ENCODE results near the gene CRYL1.

DNA sequence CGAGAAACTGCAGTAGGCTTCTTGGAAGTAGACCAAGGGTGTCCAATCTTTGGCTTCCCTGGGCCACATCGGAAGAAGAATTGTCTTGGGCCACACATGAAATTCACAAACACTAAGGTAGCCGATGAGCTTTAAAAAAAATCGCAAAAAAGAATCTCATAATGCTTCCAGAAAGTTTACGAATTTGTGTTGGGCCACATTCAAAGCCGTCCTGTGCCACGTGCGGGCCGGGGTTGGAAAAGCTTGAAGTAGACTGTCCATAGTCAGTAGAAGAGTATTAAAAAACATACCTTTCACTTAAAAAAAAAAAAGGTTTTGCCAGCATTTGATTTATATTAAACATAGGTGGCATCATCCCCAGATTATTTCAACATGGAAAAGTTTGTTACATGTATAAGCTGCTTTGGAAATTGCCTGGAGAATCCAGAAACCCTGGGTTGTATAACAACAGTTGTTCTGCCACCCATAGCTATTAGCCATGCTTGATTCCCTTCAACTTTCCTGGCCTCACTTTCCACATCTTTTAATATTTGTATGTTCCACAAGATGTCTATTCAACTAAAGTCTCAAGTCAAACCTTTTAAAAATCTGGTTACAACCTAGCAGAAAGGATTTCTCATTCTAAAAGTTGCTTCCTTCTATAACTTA, 42.3 kb upstream of the CRYL1 start:
- TF ChIP-seq, protein P1, sequence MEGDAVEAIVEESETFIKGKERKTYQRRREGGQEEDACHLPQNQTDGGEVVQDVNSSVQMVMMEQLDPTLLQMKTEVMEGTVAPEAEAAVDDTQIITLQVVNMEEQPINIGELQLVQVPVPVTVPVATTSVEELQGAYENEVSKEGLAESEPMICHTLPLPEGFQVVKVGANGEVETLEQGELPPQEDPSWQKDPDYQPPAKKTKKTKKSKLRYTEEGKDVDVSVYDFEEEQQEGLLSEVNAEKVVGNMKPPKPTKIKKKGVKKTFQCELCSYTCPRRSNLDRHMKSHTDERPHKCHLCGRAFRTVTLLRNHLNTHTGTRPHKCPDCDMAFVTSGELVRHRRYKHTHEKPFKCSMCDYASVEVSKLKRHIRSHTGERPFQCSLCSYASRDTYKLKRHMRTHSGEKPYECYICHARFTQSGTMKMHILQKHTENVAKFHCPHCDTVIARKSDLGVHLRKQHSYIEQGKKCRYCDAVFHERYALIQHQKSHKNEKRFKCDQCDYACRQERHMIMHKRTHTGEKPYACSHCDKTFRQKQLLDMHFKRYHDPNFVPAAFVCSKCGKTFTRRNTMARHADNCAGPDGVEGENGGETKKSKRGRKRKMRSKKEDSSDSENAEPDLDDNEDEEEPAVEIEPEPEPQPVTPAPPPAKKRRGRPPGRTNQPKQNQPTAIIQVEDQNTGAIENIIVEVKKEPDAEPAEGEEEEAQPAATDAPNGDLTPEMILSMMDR (IDR thresholded peaks at IDR 0.05 in 2 of 3, conservative IDR thresholded peaks at IDR 0.05 in 1 of 3; ENCODE audit: borderline replicate concordance in 1 of 3, insufficient read depth in 1 of 3, low read depth in 2 of 3, low read length in 2 of 3): no peak
- no peak for TF ChIP-seq ELF1 (IDR thresholded peaks at IDR 0.05; ENCODE audit: borderline replicate concordance, low read depth)
- no peak for TF ChIP-seq POLR2A (IDR thresholded peaks at IDR 0.05; ENCODE audit: borderline replicate concordance, extremely low read depth, insufficient read depth, insufficient read length)
- TF ChIP-seq REST (IDR thresholded peaks at IDR 0.05; ENCODE audit: low read depth): no peak
- no peak for TF ChIP-seq EGR1 (IDR thresholded peaks at IDR 0.05; ENCODE audit: low read depth)
- TF ChIP-seq SRF (IDR thresholded peaks at IDR 0.05; ENCODE audit: low read depth): no peak
- TF ChIP-seq, protein P2, sequence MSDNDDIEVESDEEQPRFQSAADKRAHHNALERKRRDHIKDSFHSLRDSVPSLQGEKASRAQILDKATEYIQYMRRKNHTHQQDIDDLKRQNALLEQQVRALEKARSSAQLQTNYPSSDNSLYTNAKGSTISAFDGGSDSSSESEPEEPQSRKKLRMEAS (IDR thresholded peaks at IDR 0.05): no peak
- no peak for TF ChIP-seq FOSL1 (IDR thresholded peaks at IDR 0.05; ENCODE audit: low read depth)

Data from HCT116 (cell line).